ENCODE measurements around the gene CBX8.

Gene CBX8

GRCh38 chr17:79819534-79820276 lies 22.8 kb upstream of the CBX8 start:
- Histone ChIP-seq H3K36me3 (ENCODE audit: insufficient read depth, low read length) (no peaks in the 10 kb centered on the region), H3K4me1 (ENCODE audit: insufficient read depth, low read length) (no peaks in the 10 kb centered on the region), H4K20me1 (ENCODE audit: insufficient read depth, low read length) (no peaks in the 10 kb centered on the region), H3K4me2 (ENCODE audit: insufficient read depth, low read length) (no peak overlapping the region), H3K9ac (ENCODE audit: low read depth, low read length) (no peak overlapping the region), H3K27ac (ENCODE audit: low read length) (no peak overlapping the region), H3K9me3 (ENCODE audit: insufficient read depth, low read length, severe bottlenecking) (no peaks in the 10 kb centered on the region), H3K4me3 (ENCODE audit: low read depth in 1 of 2, low read length in 2 of 2) (no peak overlapping the region), H3K27me3 (ENCODE audit: insufficient read depth, low read length, poor library complexity) (no peaks in the 10 kb centered on the region), H3K79me2 (ENCODE audit: insufficient read depth, low read length) (no peaks in the 10 kb centered on the region), H2AFZ (ENCODE audit: low read depth, low read length) (no peak overlapping the region)
- TF ChIP-seq EZH2 (IDR thresholded peaks at IDR 0.05; ENCODE audit: borderline replicate concordance, low read depth, low read length, severe bottlenecking), result no peak
- no peak for TF ChIP-seq CTCF (IDR thresholded peaks at IDR 0.05; ENCODE audit: borderline replicate concordance, extremely low read depth, low read length, poor library complexity, severe bottlenecking)
- DNase-seq (no peak), ATAC-seq (ENCODE audit: insufficient read depth, low read depth) (no peak)

GRCh38 chr17:79819085-79819484 lies 22.2 kb upstream of the CBX8 start:
- no peak overlapping the region for H3K27ac ChIP-seq (ENCODE audit: low read length)
- no peak for DNase-seq
- no peak overlapping the region for H3K9ac ChIP-seq (ENCODE audit: low read depth, low read length)
- H3K36me3 ChIP-seq (ENCODE audit: insufficient read depth, low read length), result no peaks in the 10 kb centered on the region
- peaks cover 6% of the 10 kb centered on the region for H3K4me1 ChIP-seq (ENCODE audit: insufficient read depth, low read length)
- H2AFZ ChIP-seq (ENCODE audit: low read depth, low read length), result no peak overlapping the region
- no peaks in the 10 kb centered on the region for H3K79me2 ChIP-seq (ENCODE audit: insufficient read depth, low read length)
- no peaks in the 10 kb centered on the region for H3K9me3 ChIP-seq (ENCODE audit: insufficient read depth, low read length, severe bottlenecking)
- H4K20me1 ChIP-seq (ENCODE audit: insufficient read depth, low read length), result no peaks in the 10 kb centered on the region
- no peaks in the 10 kb centered on the region for H3K27me3 ChIP-seq (ENCODE audit: insufficient read depth, low read length, poor library complexity)
- no peak for ATAC-seq (ENCODE audit: insufficient read depth, low read depth)
- H3K4me2 ChIP-seq (ENCODE audit: insufficient read depth, low read length), result no peak overlapping the region
- H3K4me3 ChIP-seq (ENCODE audit: low read depth in 1 of 2, low read length in 2 of 2), result no peak overlapping the region
- no peak for TF ChIP-seq CTCF (IDR thresholded peaks at IDR 0.05; ENCODE audit: borderline replicate concordance, extremely low read depth, low read length, poor library complexity, severe bottlenecking)
- no peak for TF ChIP-seq EZH2 (IDR thresholded peaks at IDR 0.05; ENCODE audit: borderline replicate concordance, low read depth, low read length, severe bottlenecking)

- DNase-seq, result no peak
- no peak overlapping the region for H3K9ac ChIP-seq (ENCODE audit: low read depth, low read length)
- ATAC-seq (ENCODE audit: insufficient read depth, low read depth), result no peak
- no peaks in the 10 kb centered on the region for H3K9me3 ChIP-seq (ENCODE audit: insufficient read depth, low read length, severe bottlenecking)
- H3K4me3 ChIP-seq (ENCODE audit: low read depth in 1 of 2, low read length in 2 of 2), result no peak overlapping the region
- peaks cover 12% of the 10 kb centered on the region for H3K4me1 ChIP-seq (ENCODE audit: insufficient read depth, low read length)
- no peaks in the 10 kb centered on the region for H4K20me1 ChIP-seq (ENCODE audit: insufficient read depth, low read length)
- TF ChIP-seq CTCF (IDR thresholded peaks at IDR 0.05; ENCODE audit: borderline replicate concordance, extremely low read depth, low read length, poor library complexity, severe bottlenecking) (no peak), EZH2 (IDR thresholded peaks at IDR 0.05; ENCODE audit: borderline replicate concordance, low read depth, low read length, severe bottlenecking) (no peak)
- no peak overlapping the region for H2AFZ ChIP-seq (ENCODE audit: low read depth, low read length)
- H3K79me2 ChIP-seq (ENCODE audit: insufficient read depth, low read length), result no peaks in the 10 kb centered on the region
- no peak overlapping the region for H3K27ac ChIP-seq (ENCODE audit: low read length)
- H3K4me2 ChIP-seq (ENCODE audit: insufficient read depth, low read length), result no peak overlapping the region
- no peaks in the 10 kb centered on the region for H3K27me3 ChIP-seq (ENCODE audit: insufficient read depth, low read length, poor library complexity)
- H3K36me3 ChIP-seq (ENCODE audit: insufficient read depth, low read length), result no peaks in the 10 kb centered on the region
Measured at GRCh38 chr17:79818026-79818758, 21.3 kb upstream of the CBX8 start.

Data from DND-41 (cell line).